HuH-7.5 (cell line): ENCODE data around the gene POLR3A.

Experiments
- DNase-seq: peaks from one replicate; pipeline ENCODE4 v3.0.0; 2011; ENCODE audit warnings: low spot score

The POLR3A gene

DNA sequence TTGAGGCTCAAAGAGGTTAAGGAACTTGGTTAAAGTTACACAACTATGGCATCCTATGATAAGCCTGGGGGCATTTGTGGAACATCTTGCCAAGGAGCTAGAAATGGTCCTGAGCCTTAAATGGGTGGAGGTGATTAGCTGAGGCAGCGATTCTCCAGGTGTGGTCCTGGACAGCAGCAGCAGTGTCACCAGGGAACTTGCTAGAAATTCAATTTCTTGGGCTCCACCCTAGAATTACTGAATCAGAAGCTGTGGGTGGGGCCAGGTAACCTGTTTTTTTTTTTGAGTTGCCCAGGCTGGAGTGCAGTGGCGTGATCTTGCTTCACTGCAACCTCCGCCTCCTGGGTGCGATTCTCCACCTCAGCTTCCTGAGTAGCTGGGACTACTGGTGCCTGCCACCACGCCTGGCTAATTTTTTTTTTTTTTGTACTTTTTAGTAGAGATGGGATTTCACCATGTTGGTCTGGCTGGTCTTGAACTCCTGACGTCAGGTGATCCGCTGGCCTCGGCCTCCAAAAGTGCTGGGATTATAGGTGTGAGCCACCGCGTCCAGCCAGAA is 17.5 kb upstream of the POLR3A start:
- no peak for DNase-seq

DNA sequence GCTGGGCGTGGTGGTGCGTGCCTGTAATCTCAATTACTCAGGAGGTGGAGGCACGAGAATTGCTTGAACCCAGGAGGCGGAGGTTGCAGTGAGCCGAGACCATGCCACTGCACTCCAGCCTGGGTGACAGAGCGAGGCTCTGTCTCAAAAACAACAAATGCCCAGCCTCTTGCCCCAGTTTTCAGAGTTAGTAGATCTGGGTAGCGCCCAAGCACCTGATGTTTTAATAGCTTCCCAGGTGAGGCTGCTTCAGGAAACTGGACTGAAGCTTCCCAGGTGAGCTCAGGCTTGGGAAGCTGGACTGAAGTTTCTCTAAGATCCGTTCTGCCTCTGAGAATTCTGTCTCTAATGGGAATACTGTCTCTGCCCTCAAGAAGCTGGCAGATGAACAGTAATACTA is 16.5 kb upstream of the POLR3A start:
- DNase-seq: no peak

DNA sequence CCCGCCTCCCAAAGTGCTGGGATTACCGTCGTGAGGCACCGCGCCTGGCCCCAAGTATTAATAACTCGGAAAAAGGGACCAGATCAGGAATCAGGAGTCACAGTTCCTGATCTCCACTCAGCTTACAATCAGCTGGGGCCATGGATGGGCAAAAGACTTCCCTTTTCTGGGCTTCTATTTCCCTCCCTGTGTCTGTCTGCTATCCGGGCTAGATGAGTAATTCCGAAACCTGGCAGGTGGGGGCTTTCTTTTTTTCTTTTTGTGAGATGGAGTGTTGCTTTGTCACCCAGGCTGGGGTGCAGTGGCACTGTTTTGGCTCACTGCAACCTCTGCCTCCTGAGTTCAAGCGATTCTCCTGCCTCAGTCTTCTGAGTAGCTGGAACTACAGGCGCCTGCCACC is 15.9 kb upstream of the POLR3A start:
- no peak for DNase-seq

DNA sequence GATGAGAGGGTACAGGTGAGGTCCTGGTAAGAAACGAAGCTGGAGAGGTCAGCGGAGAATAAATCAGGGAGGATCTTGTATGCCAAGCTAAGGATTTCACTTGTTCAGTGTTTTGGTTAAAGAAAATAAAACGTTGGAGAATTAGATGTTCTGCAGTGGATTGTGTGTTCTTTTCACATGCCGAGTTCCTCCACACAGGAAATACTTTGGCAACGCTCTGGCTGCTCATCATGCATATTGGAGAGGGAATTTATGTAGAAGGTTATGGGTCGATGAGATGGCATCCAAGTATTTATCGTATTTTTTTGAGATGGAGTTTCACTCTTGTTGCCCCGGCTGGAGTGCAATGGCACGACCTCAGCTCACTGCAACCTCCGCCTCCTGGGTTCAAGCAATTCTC is 15.4 kb upstream of the POLR3A start:
- DNase-seq: no peak

DNA sequence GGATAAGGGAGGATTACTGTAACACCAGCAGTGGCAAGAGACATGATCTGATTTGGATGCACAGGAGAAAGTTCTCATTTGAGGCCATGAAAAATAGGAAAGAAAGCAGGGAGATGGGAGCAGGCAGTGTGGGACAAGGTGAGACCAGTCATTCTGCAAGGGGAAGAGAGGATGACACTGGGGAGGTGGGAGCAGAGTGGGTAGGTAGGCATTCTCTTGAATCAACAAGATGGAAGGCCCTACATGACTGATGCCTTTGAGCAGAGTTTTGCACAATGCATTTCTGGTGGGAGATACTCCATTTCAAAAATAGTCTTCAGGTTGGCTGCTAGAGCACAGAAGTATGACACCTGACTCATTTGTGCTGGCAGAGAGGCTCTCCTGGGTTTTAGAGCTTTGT is 14.9 kb upstream of the POLR3A start:
- no peak for DNase-seq

DNA sequence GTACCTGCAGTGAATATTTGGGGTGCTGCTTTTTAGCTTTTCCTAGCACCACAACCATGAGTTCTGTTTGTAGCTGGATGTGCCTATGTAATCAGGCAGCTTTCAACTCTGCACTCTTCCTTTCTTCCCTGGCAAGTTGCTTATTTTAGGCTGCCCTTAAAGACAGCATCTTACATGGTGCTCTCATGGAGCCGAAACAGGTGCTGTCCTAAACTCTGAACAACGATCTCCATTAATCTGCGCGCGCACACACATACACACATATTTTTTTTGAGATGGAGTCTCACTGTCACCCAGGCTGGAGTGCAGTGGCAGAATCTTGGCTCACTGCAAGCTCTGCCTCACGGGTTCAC is 13.4 kb upstream of the POLR3A start:
- no peak for DNase-seq

DNA sequence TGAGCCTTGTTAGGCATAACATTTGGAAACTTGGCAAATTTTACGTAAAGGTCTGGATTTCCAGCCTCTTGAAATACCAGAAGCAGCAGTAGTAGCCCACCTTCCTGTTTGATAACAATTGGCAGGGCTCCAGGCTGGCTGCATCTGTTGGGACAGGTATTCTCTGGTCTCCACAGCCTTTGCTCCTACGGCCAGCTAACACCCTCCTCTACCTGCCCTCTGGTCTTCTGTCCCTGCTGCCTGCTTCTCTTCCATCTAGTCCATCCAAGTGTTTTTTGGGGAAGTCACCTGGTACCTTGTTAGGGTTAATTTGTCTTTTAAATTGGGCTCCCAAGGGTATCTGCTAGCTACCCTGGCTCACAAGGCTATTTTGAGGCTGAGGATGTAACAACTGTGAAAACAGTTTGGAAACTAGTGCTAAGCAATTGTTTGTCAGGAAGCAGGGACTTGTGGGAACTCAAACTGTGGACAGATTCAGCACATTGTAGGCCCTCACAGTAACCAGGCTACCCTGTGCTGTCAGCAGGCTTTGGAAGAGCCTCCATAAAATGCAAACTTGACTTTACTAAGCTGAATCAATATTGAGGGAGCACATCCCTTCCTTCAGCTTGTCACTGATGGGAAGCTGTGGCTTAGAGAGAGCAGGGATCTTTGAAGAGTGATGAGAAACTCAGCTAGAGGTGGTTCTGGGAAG is 12.9 kb upstream of the POLR3A start:
- no peak for DNase-seq

DNA sequence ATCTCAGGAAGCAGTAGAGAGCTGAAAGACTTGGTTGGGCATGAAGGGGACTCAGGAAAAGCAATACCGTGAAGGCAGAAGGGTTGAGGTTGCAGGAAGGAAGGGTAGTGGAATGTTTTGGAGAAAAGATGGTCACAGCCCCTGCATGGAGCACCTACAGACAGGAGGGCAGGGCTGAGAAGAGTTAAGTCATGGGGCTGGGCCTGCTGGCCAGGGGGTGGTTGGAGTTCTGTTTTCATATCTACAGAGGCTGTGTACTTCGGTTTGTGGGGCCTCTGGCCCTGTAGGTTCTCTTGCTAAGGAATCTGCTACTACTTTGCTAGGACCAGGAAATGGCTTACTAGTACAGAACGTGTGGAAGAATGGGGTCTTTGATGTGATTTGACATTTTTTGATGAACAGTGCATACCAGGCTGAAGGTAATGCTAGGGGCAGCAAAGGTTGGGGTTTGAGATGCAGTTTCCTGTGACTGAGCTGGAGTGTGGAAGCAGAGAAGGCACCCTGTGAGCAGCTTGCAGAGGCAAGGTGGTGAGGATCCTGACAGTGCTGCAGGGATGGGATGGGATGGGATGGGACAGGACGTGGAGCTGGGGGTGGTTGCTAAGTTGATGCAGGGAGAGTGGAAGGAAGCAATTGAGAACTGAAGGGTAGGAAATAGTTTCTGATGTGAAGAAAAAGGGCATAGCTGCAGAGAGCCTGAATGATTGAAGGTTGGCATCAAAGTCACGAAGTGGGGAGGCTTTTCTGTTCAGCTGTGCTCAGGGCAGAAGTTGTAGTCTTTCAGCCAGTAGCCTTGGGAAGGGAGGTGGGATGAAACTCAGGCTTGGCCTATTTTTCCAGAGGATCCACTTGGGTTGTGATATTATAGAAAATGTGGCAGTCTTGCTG is 12.1 kb upstream of the POLR3A start:
- no peak for DNase-seq

DNA sequence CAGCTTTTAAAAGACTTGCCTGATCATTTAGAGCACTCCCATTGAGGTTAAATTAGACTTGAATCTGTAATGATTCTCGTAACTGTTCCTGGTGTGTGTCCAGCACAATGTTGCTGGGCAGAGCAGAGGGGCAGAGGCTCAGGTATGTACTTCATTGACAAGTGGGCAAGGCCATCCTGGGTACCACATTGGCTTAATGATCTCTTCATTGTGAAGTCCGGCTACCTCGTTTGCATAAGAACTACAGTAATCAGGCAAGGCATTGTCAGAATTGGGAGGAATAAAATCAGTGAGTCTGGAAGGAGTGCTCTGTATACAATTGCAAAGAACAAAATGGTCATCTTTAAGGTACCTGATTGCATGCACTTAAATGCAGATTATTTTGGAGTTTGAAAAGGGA is 10.4 kb upstream of the POLR3A start:
- no peak for DNase-seq

DNA sequence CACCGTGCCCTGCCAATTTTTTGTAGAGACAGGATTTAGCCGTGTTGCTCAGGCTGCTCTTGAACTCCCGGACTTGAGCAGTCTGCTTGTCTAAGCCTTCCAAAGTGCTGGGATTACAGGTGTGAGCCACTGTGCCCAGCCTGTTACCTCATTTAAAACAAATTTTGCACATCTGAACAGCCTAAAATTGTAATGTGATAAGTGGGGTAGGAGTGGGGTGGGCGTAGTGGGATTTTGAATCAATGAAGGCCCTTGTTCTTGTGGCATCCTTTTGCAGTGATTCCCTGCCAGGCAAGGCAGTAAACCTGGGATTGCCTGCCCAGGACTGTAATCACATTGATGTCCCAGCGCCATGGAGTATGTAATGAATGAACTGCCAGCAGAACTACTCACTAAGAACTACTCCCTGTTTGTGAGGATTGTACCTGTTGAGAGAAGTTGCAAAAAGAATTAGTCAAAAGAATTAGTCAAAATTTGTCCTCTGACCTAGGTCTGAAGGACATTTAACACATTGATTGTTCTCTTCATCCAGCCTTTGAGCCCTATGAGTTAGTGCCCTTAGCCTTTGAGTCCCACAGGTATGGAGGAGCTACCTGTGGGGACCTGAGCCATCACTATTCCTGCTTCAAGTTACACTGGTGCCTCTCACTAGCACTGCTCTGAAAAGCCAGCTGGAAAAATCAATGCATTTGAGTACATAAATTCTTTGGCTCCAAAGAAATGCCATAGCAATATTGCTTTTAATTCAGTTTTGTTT is 9.7 kb upstream of the POLR3A start:
- DNase-seq: no peak

DNA sequence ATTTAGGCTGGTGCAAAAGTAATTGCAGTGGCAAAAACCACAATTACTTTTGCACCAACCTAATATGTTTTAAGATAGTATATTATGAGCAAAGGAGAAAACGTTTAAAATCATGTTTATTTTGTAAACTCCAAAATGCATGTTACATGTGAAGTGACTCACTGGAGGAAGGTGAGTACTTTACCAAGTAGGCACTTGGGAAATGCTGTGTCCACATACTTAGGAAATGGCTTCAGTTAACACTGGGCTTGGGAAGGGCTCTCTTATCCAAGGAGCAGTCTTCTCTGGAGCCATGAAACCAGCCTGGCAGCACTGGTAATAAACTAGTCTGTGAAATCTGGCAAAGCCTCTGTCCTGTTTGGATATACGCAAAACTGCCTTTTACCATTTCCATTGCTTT is 8.8 kb upstream of the POLR3A start:
- DNase-seq: no peak

DNA sequence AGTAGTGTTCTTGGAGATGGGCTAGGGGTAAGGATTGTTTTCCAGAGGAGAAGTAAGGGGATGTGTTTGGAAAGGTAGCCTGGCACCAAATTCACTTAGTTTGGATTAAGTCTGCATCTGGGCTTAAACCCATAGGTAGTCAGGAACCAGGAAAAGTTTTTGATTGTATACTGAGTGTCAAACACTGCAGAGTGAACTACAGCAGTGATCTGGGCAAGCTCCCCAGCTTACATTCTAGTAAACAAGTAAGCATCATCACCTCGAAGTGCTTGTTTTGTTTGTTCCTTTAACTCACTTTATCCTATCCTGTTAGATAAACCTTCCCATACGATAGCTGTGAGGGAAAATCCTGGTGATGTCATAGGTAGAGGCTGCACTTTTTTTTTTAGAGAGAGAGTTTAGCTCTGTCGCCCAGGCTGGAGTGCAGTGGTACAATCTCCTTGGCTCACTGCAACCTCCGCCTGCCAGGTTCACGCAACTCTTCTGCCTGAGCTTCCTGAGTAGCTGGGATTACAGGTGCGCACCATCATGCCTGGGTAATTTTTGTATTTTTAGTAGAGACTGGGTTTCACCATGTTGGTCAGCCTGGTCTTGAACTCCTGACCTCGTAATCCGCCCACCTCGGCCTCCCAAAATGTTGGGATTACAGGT is 6.7 kb upstream of the POLR3A start:
- no peak for DNase-seq

DNA sequence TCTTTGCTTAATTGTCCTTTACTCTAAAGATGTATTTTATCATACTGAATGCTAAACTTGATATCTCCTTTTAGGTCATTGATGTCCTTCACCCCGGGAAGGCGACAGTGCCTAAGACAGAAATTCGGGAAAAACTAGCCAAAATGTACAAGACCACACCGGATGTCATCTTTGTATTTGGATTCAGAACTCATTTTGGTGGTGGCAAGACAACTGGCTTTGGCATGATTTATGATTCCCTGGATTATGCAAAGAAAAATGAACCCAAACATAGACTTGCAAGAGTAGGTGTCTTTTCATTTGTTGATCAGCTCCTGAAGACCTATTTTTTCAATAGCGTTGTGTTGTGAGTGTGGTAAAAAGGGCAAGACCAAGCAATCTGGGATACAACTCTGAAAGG is 6.1 kb upstream of the POLR3A start:
- no peak for DNase-seq

DNA sequence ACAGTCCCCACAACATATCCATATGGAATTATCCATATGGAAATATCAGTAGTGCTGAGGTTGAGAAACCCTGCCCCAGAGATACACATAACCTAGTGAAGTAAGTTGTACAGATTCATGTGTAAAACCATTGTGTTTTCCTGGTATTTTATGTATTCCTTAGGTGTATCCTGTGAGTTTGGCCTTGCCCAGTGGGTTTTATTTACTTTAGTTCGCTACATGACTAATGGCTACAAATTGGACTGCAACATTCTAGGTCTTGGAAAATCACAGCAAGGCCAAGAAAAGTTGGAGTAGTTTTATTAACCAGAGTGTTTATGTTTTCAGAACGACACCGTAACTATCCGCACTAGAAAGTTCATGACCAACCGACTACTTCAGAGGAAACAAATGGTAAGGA is 5.7 kb upstream of the POLR3A start:
- DNase-seq: no peak

DNA sequence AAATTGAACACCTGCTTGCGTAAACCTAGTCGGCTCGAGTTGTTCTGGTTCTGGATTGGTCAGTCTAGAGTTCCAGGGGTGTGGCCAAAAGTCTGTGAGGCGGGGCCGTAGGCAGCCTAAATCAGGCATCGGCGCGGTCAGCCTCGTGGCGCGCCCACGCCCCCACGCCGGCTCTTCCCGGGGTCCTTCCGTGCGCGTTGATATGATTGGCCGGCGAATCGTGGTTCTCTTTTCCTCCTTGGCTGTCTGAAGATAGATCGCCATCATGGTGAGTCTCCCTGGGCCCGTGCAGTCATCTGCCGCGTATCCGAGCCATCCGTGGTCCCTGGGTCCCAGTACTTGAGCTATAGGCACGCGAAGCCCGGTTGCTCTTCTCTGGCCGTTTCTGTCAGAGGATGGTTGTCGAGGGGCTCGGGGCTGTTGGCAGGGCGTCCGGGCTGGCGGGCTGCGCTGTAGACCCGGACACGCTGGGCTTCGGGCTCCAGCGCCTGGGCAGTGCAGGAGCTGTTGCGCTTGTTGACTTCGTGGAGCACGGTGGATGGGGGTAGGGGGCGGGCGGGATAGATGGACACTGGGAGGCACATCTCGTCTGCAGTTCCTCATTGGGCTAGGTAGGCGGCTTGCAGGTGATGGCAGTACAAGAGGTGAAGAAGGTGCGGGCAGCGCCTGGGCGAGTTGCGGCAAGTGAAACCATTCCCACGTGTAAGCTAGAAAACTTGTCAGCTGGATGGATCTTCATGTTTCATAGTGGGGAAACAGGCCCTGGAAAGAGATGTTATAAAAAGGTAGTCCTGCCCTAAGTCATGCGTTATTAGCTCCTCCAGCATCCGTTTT is 4.5 kb upstream of the POLR3A start, which contains the start of gene RPS24:
TSS of gene RPS24 (plus strand) at position 227 of the 834 bp plus-strand sequence. CDS start at position 266, 39 bp downstream.
- DNase-seq: peak; percentile 71

DNA sequence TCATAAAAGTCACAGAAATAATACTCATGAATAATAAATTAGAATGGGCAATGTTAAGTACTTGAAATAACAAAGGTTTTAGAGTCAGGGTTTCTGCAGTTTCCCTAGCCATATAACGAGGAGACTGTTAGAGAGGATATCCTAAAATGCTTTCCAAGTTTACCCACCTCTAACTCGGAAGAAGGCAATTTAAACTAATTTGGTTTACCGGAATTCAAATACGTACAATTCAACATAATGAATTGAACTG is 4.0 kb upstream of the POLR3A start:
- DNase-seq: no peak

DNA sequence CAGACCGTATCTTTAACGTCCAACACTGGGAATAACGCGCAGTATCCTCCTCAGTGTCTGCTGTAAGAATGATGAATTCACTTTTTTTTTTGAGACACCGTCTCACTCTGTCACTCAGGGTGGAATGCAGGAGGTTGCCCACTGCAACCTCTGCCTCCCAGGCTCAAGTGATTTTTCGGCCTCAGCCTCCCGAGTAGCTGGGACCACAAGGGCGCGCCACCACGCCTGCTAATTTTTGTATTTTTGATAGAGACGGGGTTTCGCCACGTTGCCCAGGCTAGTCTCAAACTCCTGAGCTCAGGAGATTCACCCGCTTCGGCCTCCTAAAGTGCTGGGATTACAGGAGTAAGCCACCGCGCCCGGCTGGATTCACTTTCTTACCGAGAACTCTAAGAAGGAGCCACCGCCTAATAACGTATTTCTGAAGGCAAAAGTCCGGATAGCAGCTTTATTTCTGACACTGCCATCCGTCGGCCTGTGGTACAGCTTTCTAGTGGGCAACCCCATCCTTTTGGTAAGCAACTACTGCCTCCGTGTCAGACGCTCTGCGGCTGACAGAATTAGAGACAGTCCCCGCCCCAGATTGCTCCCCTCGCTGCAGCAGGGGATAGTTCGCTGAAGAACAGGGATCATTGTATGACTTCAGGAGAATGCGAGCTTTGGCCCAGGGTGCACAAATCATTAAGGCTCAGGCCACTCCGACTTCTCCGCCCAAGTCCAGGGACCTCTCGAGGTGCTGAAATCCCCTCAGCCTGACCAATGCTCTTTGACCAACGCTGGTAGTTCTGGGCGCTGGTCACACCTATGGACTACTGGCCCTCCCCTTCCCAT is 662 bp downstream of the POLR3A start:
- no peak for DNase-seq

DNA sequence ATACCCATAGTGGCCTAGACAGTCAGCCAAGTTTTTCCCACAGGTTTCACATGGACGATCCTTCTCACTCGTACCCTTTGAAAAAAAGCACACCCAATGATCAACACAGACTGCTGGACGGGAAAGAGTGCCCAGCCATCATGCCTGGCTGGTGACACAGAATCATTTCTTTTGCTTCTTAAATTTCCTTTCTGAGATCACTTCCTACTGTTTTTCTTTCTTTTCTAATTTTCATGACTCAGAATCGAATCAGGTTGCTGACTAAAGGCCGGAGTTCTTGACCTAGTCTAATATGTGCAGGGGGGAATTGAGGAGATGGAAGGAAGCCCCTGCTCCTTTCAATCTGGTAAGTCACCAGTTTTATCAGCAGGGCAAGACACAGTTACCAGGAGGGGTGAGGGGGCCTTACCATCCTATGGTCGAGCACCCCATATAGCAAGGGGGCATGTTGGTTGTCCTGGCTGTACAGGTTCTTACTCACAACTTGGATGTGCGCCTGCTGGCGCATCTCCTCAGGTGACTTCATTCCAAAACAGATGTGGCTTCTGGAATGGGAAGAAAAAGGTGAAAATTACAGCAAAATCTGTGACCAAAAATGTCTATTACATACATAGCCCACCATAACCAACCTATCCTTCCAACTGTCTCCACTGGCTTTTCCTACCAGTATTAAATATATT is 3.5 kb downstream of the POLR3A start:
- no peak for DNase-seq

DNA sequence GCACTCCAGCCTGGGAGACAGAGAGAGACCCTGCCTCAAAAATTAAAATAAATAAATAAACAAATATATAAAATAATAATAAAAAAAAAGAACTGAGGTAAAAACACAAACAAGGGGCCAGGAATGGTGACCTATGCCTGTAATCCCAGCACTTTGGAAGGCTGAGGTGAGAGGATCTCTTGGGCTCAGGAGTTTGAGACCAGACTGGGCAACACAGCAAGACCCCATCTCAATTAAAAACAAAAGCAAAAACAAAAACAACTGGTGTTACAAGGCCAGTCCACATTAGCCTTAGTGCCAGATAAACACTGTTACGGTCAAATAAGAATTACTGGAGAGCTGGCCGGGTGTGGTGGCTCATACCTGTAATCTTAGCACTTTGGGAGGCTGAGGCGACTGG is 5.6 kb downstream of the POLR3A start:
- DNase-seq: no peak

DNA sequence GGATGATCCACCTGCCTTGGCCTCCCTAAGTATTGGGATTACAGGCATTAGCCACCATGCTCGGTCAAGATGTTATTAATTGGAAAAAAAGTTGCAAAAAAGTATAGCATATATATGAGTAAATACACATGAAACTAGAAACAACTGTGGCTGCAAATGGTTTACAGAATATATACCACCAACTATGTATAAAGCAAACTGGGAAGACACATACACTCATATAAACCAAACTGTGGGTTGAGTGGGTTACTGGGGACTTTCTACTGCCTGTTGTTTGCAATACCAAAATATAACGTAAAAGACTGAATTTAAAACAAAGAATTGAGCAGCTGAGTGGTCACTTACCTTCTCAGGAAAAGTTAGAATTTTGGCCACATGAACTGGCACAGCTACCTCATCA is 8.1 kb downstream of the POLR3A start:
- DNase-seq: no peak
